Measurements from ENCODE around the gene ZNF106. TPM values are rescaled to one million over a fixed set of nuclear protein-coding genes. Genes with fewer than 3 reads are reported as not detected.

The ZNF106 gene
- total RNA-seq, 2 experiments from 2014 or later = 46.4 to 46.6 TPM

GRCh38 chr15:42510258-42511006, 19.5 kb upstream of the ZNF106 start:
- no peak for DNase-seq
- Mint-ChIP-seq H3K4me1 (ENCODE audit: low read depth) (no peaks in the 10 kb centered on the region), H3K27ac (no peak overlapping the region), H3K9me3 (no peaks in the 10 kb centered on the region), H3K36me3 (ENCODE audit: low read depth) (peaks cover 7% of the 10 kb centered on the region), H3K4me3 (no peak overlapping the region), H3K27me3 (no peaks in the 10 kb centered on the region)
- TF ChIP-seq CTCF (IDR thresholded peaks at IDR 0.05) = no peak
- intact Hi-C loops (cut with micrococcal nuclease) = no loop called here
- no peak for ATAC-seq
- POLR2A ChIA-PET = no interaction called here
- CTCF ChIA-PET = no interaction called here

- Mint-ChIP-seq H3K9me3 (no peaks in the 10 kb centered on the region), H3K27me3 (no peaks in the 10 kb centered on the region), H3K27ac (no peak overlapping the region), H3K36me3 (ENCODE audit: low read depth) (peaks cover 4% of the 10 kb centered on the region), H3K4me3 (no peak overlapping the region), H3K4me1 (ENCODE audit: low read depth) (peaks cover 2% of the 10 kb centered on the region)
- ChIA-PET CTCF (no interaction called here), POLR2A (no interaction called here)
- DNase-seq (no peak), ATAC-seq (no peak)
- no peak for TF ChIP-seq CTCF (IDR thresholded peaks at IDR 0.05)
- intact Hi-C loops (cut with micrococcal nuclease) = loop anchor here (10.0 kb wide), 1 partner anchor 337 kb away; no protein-coding TSS in a partner anchor
These were observed 17.3 kb upstream of the ZNF106 start for GRCh38 chr15:42508263-42508690.

GRCh38 chr15:42507514-42507913, 16.6 kb upstream of the ZNF106 start:
- Mint-ChIP-seq H3K27ac (no peak overlapping the region), H3K9me3 (no peaks in the 10 kb centered on the region), H3K4me3 (no peak overlapping the region), H3K27me3 (no peaks in the 10 kb centered on the region), H3K4me1 (ENCODE audit: low read depth) (peaks cover 2% of the 10 kb centered on the region), H3K36me3 (ENCODE audit: low read depth) (no peaks in the 10 kb centered on the region)
- ATAC-seq (no peak), DNase-seq (no peak)
- ChIA-PET CTCF (no interaction called here), POLR2A (no interaction called here)
- intact Hi-C loops (cut with micrococcal nuclease) = loop anchor here (10.0 kb wide), 1 partner anchor 337 kb away; no protein-coding TSS in a partner anchor
- TF ChIP-seq CTCF (IDR thresholded peaks at IDR 0.05) = no peak

GRCh38 chr15:42504631-42505030, 13.7 kb upstream of the ZNF106 start:
- Mint-ChIP-seq H3K9me3 (no peaks in the 10 kb centered on the region), H3K4me1 (ENCODE audit: low read depth) (peaks cover 15% of the 10 kb centered on the region), H3K36me3 (ENCODE audit: low read depth) (no peaks in the 10 kb centered on the region), H3K27me3 (no peaks in the 10 kb centered on the region), H3K4me3 (no peak overlapping the region), H3K27ac (no peak overlapping the region)
- ChIA-PET POLR2A (interaction anchor here (0.6 to 0.9 kb wide), 3 partner anchors 13 to 71 kb away, joined by 3 read pairs; no protein-coding TSS in a partner anchor), CTCF (no interaction called here)
- intact Hi-C loops (cut with micrococcal nuclease) = loop anchor here (10.0 kb wide), 1 partner anchor 340 kb away; no protein-coding TSS in a partner anchor
- ATAC-seq = no peak
- TF ChIP-seq CTCF (IDR thresholded peaks at IDR 0.05) = no peak
- no peak for DNase-seq

- intact Hi-C loops (cut with micrococcal nuclease) = loop anchor here (10.0 kb wide), 1 partner anchor 341 kb away; no protein-coding TSS in a partner anchor
- Mint-ChIP-seq H3K4me1 (ENCODE audit: low read depth) (peaks cover 21% of the 10 kb centered on the region), H3K27me3 (no peaks in the 10 kb centered on the region), H3K27ac (no peak overlapping the region), H3K36me3 (ENCODE audit: low read depth) (no peaks in the 10 kb centered on the region), H3K4me3 (no peak overlapping the region), H3K9me3 (no peaks in the 10 kb centered on the region)
- TF ChIP-seq CTCF (IDR thresholded peaks at IDR 0.05) = no peak
- POLR2A ChIA-PET = interaction anchor here (3.0 kb wide), 1 partner anchor 13 kb away, joined by 10 read pairs; the partner anchor contains the start of gene ZNF106
- DNase-seq (no peak), ATAC-seq (no peak)
- CTCF ChIA-PET = no interaction called here
These were observed 12.9 kb upstream of the ZNF106 start for GRCh38 chr15:42503825-42504224.
